HG03025 (cell line): ENCODE results near the gene NRXN2.

ENCODE experiments used
- ATAC-seq: cut with Tn5 transposase; IDR thresholded peaks from one replicate; pipeline ENCODE4 v1.9.1; 2021; ENCODE audit warnings: mild to moderate bottlenecking, moderate library complexity; ENCODE audit not compliant: unreplicated experiment, low FRiP score

NRXN2 gene

DNA sequence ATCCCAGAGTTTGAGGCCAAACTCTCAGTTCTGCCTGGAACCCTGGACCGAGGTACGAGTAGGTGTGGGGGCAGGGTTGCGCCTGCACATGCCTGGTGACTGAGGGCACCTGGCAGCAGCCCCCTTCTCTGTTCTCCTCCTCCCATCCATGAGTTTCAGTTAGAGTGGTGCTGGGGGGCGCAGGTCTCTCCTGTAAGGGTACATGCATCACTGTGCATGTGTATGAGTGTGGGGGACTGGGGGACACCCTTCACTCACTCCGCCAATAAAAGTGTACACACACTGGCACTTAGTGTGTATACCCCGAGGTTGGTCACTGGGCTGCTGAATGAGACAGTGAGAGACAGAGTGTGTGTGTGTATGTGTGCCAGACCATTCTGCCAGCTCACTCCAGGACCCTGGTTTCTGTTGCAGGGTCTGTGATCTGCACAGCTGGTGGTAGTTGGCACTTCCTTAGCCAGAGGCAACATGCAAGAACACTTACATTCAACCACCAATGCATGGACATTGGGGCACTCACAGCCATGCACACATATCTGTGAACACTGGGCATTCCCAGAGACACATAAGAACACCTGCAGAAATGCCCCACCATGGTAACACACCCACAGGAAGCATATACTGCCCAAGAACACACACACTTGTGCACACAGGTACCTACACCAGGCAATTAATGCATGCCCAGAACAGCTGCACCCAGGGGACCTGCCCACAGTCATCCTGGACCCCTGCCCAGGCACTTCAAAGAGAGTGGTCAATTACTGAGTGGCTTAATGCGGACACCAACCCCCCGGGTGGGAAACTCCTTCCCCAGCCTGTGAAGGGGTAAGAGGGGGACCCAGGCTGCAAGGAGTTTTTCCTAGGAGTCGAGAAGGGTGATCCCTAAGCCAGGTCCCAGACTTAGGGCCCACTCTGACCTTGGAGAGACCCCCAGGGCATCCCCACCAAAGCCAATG lies 1.2 kb upstream of the NRXN2 start:
- no peak for ATAC-seq

- no peak for ATAC-seq
Measured at GRCh38 chr11:64722141-64723065, 594 bp downstream of the NRXN2 start.

DNA sequence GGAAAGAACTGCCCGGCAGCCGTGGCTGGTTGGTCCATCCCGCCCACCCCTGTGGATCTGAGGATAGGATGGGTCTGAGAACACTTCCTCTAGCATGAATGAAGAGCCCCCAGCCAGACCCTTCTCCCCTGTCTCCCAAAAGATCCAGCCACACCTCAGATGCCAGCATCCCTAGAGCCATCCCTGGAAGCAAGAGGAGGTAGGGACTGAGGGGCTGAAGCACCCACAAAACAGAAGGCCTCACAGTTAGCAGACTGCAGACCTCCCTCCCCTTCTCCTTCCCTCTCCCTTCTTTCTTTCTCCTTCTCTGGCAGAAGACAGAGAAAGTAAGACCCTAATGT lies 1.7 kb downstream of the NRXN2 start:
- ATAC-seq = no peak

DNA sequence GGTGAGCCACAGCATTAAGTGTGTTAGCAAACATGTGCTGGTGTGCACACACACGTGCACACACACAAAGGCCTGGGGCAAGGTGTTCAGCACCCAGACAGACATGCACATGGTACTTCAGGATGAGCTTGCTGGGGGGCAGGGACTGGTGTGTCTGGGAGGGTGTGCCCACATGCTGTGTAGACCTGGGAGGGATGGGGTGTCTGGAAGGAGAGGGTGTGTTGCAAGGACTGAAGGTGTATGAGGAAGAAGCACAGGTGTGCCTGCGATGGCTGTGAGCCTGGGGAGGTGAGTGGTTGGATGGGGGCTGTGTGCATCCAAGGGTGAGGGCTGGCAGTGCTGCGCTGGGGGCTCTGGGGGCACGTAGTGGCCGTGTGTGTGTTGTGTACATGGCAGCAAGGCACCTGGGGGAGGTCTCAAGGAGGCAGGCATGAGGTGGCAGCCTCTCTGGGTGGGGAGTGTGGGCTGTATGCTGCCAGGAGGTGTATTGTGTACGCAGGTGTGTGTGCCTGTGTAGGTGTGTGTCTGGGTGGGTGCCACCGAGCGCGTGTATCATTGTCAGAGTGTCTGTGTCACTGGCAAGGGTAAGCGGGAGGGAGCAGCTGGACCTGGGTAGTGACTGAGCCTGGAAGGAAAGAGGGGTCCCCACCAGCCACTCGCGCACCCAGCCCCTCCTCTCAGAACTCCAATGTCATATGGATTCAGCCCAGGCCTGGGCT lies 2.2 kb downstream of the NRXN2 start:
- no peak for ATAC-seq

DNA sequence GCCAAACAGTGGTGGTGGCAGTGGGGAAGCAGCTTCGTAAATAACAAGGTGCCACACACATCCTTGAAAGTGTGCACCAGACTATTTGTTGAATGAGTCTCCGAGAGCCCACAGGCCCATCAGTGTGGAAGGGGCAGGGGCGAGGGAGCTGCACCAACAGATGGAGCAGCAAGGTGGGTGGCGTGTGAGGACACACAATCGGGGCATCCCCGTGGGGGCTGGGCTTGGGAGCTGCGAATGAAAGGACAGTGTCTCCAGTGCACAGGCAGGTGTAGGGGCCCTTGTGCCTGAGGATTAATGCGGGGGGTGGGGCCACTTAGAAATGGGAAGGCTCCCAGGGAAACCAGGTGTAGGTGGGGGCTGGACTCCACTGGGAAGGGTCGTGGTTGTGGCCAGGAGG lies 2.8 kb downstream of the NRXN2 start:
- ATAC-seq = no peak

GRCh38 chr11:64719406-64719805 lies 3.6 kb downstream of the NRXN2 start:
- ATAC-seq = no peak

DNA sequence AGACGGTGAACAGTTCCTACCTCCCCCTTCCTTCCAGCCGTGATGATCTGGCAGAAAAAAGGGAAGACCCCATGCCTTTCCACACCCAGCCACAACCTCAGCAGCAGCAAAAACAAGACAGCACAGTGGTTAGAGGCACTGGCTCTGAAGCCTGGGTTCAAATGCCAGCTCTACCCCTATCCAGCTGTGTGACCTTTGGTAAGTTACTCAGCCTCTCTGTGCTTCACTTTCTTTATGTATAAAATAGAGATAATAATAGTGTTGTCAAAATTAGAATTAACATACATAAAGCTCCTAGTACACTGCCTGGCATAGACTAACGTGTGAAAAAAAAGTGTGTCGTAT lies 4.2 kb downstream of the NRXN2 start:
- no peak for ATAC-seq

DNA sequence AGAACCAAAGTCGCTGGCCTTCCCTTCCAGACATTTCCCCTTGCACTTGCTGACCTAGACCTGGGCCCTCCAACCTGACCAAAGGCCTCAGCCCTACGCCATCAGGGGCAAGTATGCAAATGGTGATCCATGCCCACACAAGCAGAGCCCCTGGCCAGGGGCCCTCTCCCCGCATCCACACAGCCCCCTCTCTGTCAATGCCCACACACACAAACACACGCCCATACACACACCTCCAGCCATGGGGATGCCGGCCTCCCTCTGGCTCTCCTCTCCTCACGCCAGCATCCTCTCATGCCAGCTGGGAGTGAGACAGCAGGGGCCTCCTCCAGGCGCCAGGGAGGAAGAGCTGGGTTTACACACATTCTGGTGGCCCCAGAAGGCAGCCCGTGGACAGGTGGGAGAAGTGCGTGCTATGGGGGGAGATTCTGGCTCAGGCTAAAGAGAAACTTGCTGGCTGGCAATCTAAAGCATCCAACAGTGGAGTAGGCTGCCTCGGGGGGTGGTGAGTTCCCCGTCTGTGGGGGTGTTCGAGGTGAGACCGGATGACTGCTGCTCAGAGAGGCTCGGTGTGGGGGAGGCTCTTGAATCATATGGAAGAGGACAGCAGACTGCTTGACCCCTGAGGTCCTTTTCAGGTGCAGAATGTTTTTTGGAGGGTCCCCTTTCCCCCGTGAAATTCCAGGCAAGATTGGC lies 4.8 kb downstream of the NRXN2 start:
- no peak for ATAC-seq

DNA sequence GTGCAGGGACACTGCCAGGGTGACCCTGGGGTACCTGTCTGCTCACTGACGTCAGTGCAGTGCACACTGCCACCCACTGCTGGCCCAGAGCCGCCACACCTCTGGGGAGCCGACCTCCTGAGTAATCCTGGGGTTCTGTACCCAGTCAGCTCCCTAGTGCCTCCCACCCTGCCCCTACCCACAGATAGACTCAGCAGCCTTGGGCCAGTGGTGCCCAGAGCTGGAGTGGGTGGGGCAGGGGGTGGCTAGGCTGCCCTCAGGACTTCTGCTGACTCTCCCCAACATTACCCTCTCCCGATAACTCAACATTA lies 5.8 kb downstream of the NRXN2 start:
- ATAC-seq = no peak

GRCh38 chr11:64716473-64717267 lies 6.3 kb downstream of the NRXN2 start:
- ATAC-seq = no peak

DNA sequence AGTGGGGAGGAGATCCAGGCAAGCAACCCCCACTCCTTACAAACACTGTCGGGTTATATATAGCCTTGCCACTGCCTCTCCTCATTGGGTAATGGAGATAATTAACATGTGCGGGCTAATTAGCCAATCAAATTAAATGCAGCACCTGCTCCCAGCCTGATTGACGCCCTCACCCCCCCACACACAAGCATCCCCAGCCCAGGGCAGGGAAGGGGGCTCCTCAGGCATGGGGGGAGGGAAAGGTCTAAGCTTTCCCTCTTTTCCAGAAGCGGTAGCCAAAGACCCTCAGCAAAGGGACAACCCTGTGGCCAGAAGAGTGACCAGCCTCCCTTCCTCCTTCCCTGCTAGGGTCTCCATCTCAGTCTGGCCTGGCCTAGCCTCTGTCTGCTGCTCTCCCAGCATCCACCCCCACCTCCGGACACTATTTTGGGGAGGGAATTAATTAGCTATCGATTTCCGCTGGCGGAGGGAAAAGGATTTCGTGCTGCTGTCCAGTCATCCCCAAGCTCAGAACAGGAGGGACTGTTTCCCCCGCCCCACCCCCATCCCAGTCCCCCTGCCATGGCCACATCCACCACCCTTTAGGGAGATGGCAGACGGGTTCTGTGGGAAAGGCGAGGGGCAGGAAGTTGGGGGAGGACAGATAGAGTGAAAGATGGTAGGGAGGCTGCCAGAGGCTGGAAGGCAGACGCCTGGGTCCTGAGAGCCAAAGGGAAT lies 7.1 kb downstream of the NRXN2 start:
- ATAC-seq = no peak

GRCh38 chr11:64715110-64715509 lies 7.9 kb downstream of the NRXN2 start:
- no peak for ATAC-seq

GRCh38 chr11:64714666-64715065 lies 8.3 kb downstream of the NRXN2 start:
- ATAC-seq = no peak

- ATAC-seq = no peak
Measured at GRCh38 chr11:64713781-64714363, 9.1 kb downstream of the NRXN2 start.

DNA sequence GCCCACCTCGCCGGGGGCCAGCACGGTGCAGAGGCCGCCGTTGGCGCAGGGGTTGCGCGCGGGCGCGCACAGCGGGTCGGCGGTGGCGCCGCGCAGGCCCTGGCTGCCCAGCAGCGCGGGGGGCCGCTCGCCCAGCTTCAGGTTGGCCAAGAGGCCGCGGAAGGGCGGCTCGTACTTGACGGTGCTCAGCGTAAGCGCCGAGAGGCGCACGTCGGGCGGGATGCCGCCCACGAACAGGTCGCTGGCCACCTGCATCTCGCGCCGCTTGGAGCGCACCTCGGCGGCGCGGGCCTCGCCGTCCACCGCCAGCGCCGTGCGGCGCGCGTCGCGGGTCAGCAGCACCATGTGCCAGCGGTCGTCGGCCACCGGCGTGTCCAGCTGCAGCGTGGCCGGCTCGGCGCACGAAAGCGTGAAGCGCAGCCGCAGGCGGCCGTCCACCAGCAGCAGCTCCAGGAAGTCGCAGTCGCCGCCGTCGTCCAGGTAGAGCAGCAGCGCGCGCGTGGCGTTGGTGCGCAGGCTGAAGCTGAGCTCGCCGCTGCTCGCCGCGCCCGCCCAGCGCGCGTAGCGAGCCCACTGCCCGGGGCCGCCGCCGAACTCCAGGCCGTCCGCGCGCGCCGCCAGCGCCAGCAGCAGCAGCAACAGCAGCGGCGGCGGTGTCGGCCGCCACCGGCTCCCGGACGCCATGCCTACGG lies 9.8 kb downstream of the NRXN2 start:
- ATAC-seq = no peak

DNA sequence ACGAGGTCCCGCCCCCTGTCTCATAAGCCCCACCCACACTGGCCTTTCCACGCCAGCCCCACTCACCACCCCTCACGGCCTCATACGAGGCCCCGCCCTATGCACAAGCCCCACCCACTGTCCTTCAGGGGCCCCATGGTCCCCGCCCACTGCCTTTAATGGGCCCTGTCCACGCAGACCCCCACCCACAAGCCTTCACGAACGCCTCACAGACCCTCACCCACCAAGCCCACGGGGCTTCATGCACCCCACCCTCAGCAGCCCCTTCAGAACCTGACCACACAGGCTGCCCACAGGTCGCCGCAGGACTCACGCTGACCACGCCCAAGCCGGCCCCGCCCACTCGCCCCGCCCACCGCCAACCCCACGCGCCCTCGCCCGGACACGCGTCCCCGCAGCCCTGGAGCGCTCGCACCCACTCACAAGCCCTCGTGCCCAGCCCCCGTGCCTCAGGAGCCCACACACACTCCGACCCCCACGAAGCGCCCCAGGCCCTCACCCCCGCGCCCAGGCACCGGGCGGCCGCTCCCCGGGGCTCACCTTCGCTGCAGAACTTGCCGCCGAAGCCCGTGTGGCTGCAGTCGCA lies 10.5 kb downstream of the NRXN2 start:
- ATAC-seq = no peak

- no peak for ATAC-seq
Measured at GRCh38 chr11:64711956-64712362, 11.0 kb downstream of the NRXN2 start.
